ENCODE measurements around the gene C11orf91.

C11orf91 gene

GRCh38 chr11:33656768-33657167 is 43.9 kb downstream of the C11orf91 start:
- Histone ChIP-seq H3K9me3 (ENCODE audit: insufficient read depth, low read depth, low read length) (no peaks in the 10 kb centered on the region), H3K27ac (ENCODE audit: low read depth, low read length) (no peak overlapping the region), H3K27me3 (ENCODE audit: insufficient read depth, low read length) (no peaks in the 10 kb centered on the region), H3K36me3 (ENCODE audit: insufficient read depth, low read length) (no peaks in the 10 kb centered on the region), H3K4me1 (ENCODE audit: insufficient read depth, low read length) (no peaks in the 10 kb centered on the region), H3K9ac (ENCODE audit: low read depth, low read length) (no peak overlapping the region), H3K4me3 (ENCODE audit: low read length) (no peak overlapping the region)
- 91% methylated on average over 7 of the region's 7 CpGs for WGBS

- Histone ChIP-seq H3K4me3 (ENCODE audit: low read length) (no peak overlapping the region), H3K4me1 (ENCODE audit: insufficient read depth, low read length) (no peaks in the 10 kb centered on the region), H3K9me3 (ENCODE audit: insufficient read depth, low read depth, low read length) (no peaks in the 10 kb centered on the region), H3K27me3 (ENCODE audit: insufficient read depth, low read length) (no peaks in the 10 kb centered on the region), H3K27ac (ENCODE audit: low read depth, low read length) (no peak overlapping the region), H3K9ac (ENCODE audit: low read depth, low read length) (no peak overlapping the region), H3K36me3 (ENCODE audit: insufficient read depth, low read length) (no peaks in the 10 kb centered on the region)
- 93% methylated on average over 11 of the region's 11 CpGs for WGBS
Measured at GRCh38 chr11:33655842-33656600, 44.6 kb downstream of the C11orf91 start.

GRCh38 chr11:33654594-33654993 is 46.0 kb downstream of the C11orf91 start:
- no peak overlapping the region for H3K9ac ChIP-seq (ENCODE audit: low read depth, low read length)

GRCh38 chr11:33652930-33653329 is 47.7 kb downstream of the C11orf91 start:
- no peaks in the 10 kb centered on the region for H3K9me3 ChIP-seq (ENCODE audit: insufficient read depth, low read depth, low read length)
- no peak overlapping the region for H3K4me3 ChIP-seq (ENCODE audit: low read length)
- no peaks in the 10 kb centered on the region for H3K27me3 ChIP-seq (ENCODE audit: insufficient read depth, low read length)
- no peaks in the 10 kb centered on the region for H3K36me3 ChIP-seq (ENCODE audit: insufficient read depth, low read length)
- 90% methylated on average over 3 of the region's 3 CpGs for WGBS
- no peak overlapping the region for H3K27ac ChIP-seq (ENCODE audit: low read depth, low read length)
- H3K9ac ChIP-seq (ENCODE audit: low read depth, low read length) = no peak overlapping the region
- no peaks in the 10 kb centered on the region for H3K4me1 ChIP-seq (ENCODE audit: insufficient read depth, low read length)

More at GRCh38 chr11:33654594-33654993, 46.0 kb downstream of the C11orf91 start:
- 96% methylated on average over 6 of the region's 6 CpGs for WGBS
- no peaks in the 10 kb centered on the region for H3K27me3 ChIP-seq (ENCODE audit: insufficient read depth, low read length)
- no peaks in the 10 kb centered on the region for H3K4me1 ChIP-seq (ENCODE audit: insufficient read depth, low read length)
- H3K36me3 ChIP-seq (ENCODE audit: insufficient read depth, low read length) = no peaks in the 10 kb centered on the region
- H3K27ac ChIP-seq (ENCODE audit: low read depth, low read length) = no peak overlapping the region
- H3K9me3 ChIP-seq (ENCODE audit: insufficient read depth, low read depth, low read length) = no peaks in the 10 kb centered on the region
- H3K4me3 ChIP-seq (ENCODE audit: low read length) = no peak overlapping the region

GRCh38 chr11:33652431-33652830 is 48.2 kb downstream of the C11orf91 start:
- H3K27ac ChIP-seq (ENCODE audit: low read depth, low read length) = no peak overlapping the region

GRCh38 chr11:33651990-33652389 is 48.6 kb downstream of the C11orf91 start:
- 86% methylated on average over 6 of the region's 6 CpGs for WGBS
- H3K9me3 ChIP-seq (ENCODE audit: insufficient read depth, low read depth, low read length) = no peaks in the 10 kb centered on the region
- H3K27ac ChIP-seq (ENCODE audit: low read depth, low read length) = no peak overlapping the region
- H3K27me3 ChIP-seq (ENCODE audit: insufficient read depth, low read length) = no peaks in the 10 kb centered on the region
- H3K4me1 ChIP-seq (ENCODE audit: insufficient read depth, low read length) = no peaks in the 10 kb centered on the region
- no peak overlapping the region for H3K9ac ChIP-seq (ENCODE audit: low read depth, low read length)
- no peak overlapping the region for H3K4me3 ChIP-seq (ENCODE audit: low read length)
- no peaks in the 10 kb centered on the region for H3K36me3 ChIP-seq (ENCODE audit: insufficient read depth, low read length)

More at GRCh38 chr11:33652431-33652830, 48.2 kb downstream of the C11orf91 start:
- Histone ChIP-seq H3K4me3 (ENCODE audit: low read length) (no peak overlapping the region), H3K4me1 (ENCODE audit: insufficient read depth, low read length) (no peaks in the 10 kb centered on the region), H3K9me3 (ENCODE audit: insufficient read depth, low read depth, low read length) (no peaks in the 10 kb centered on the region), H3K36me3 (ENCODE audit: insufficient read depth, low read length) (no peaks in the 10 kb centered on the region), H3K27me3 (ENCODE audit: insufficient read depth, low read length) (no peaks in the 10 kb centered on the region), H3K9ac (ENCODE audit: low read depth, low read length) (no peak overlapping the region)
- 49% methylated on average over 1 of the region's 1 CpG for WGBS

- Histone ChIP-seq H3K4me3 (ENCODE audit: low read length) (no peak overlapping the region), H3K9ac (ENCODE audit: low read depth, low read length) (no peak overlapping the region), H3K36me3 (ENCODE audit: insufficient read depth, low read length) (no peaks in the 10 kb centered on the region), H3K4me1 (ENCODE audit: insufficient read depth, low read length) (no peaks in the 10 kb centered on the region), H3K9me3 (ENCODE audit: insufficient read depth, low read depth, low read length) (no peaks in the 10 kb centered on the region), H3K27me3 (ENCODE audit: insufficient read depth, low read length) (no peaks in the 10 kb centered on the region), H3K27ac (ENCODE audit: low read depth, low read length) (no peak overlapping the region)
- WGBS = 75% methylated on average over 4 of the region's 4 CpGs
Measured at GRCh38 chr11:33651555-33651954, 49.1 kb downstream of the C11orf91 start.

GRCh38 chr11:33649944-33650343 is 50.7 kb downstream of the C11orf91 start:
- H3K4me3 ChIP-seq (ENCODE audit: low read length) = no peak overlapping the region
- H3K9me3 ChIP-seq (ENCODE audit: insufficient read depth, low read depth, low read length) = no peaks in the 10 kb centered on the region
- no peak overlapping the region for H3K27ac ChIP-seq (ENCODE audit: low read depth, low read length)
- H3K36me3 ChIP-seq (ENCODE audit: insufficient read depth, low read length) = no peaks in the 10 kb centered on the region
- no peaks in the 10 kb centered on the region for H3K27me3 ChIP-seq (ENCODE audit: insufficient read depth, low read length)
- no peak overlapping the region for H3K9ac ChIP-seq (ENCODE audit: low read depth, low read length)
- WGBS = 96% methylated on average over 3 of the region's 4 CpGs
- no peaks in the 10 kb centered on the region for H3K4me1 ChIP-seq (ENCODE audit: insufficient read depth, low read length)
